NCI-H2029 treated with DMSO at 0.1 percent for 48 hours (cell line): ENCODE measurements around the gene LAMA1.

Source experiments
- DNase-seq: peaks from one replicate; lab custom pipeline; 2025; lab: John Stamatoyannopoulos, UW

LAMA1 gene

GRCh38 chr18:6994056-6994770 lies 123.4 kb downstream of the LAMA1 start:
- no peak for DNase-seq

- no peak for DNase-seq
Measured at GRCh38 chr18:6992761-6993160, 124.8 kb downstream of the LAMA1 start.

GRCh38 chr18:6983366-6983765 lies 134.2 kb downstream of the LAMA1 start:
- no peak for DNase-seq

- no peak for DNase-seq
Measured at GRCh38 chr18:6982398-6982797, 135.2 kb downstream of the LAMA1 start.

GRCh38 chr18:6980363-6980762 lies 137.2 kb downstream of the LAMA1 start:
- no peak for DNase-seq

GRCh38 chr18:6979954-6980353 lies 137.6 kb downstream of the LAMA1 start:
- no peak for DNase-seq

GRCh38 chr18:6976935-6977334 lies 140.7 kb downstream of the LAMA1 start:
- DNase-seq = no peak

GRCh38 chr18:6975084-6975483 lies 142.5 kb downstream of the LAMA1 start:
- DNase-seq = no peak

- no peak for DNase-seq
Measured at GRCh38 chr18:6971823-6972478, 145.6 kb downstream of the LAMA1 start.

GRCh38 chr18:6963452-6964097 lies 154.0 kb downstream of the LAMA1 start:
- no peak for DNase-seq

- no peak for DNase-seq
Measured at GRCh38 chr18:6962571-6963451, 154.8 kb downstream of the LAMA1 start.

GRCh38 chr18:6961331-6961730 lies 156.3 kb downstream of the LAMA1 start:
- no peak for DNase-seq

- no peak for DNase-seq
Measured at GRCh38 chr18:6960656-6961055, 156.9 kb downstream of the LAMA1 start.

- DNase-seq = no peak
Measured at GRCh38 chr18:6960124-6960523, 157.5 kb downstream of the LAMA1 start.

- no peak for DNase-seq
Measured at GRCh38 chr18:6959110-6959509, 158.5 kb downstream of the LAMA1 start.

- DNase-seq = no peak
Measured at GRCh38 chr18:6956999-6957398, 160.6 kb downstream of the LAMA1 start.

GRCh38 chr18:6956495-6956894 lies 161.1 kb downstream of the LAMA1 start:
- DNase-seq = no peak

- no peak for DNase-seq
Measured at GRCh38 chr18:6955304-6955703, 162.3 kb downstream of the LAMA1 start.

- DNase-seq = no peak
Measured at GRCh38 chr18:6954501-6954900, 163.1 kb downstream of the LAMA1 start.

GRCh38 chr18:6951336-6952090 lies 166.1 kb downstream of the LAMA1 start:
- DNase-seq = no peak

GRCh38 chr18:6950641-6951040 lies 167.0 kb downstream of the LAMA1 start:
- no peak for DNase-seq
